ENCODE measurements around the gene SUN1.

GRCh38 chr7:919114-919442 is 86.8 kb downstream of the SUN1 start:
- TF ChIP-seq CTCF (conservative IDR thresholded peaks at IDR 0.05 in 1 of 2, IDR thresholded peaks at IDR 0.05 in 1 of 2; ENCODE audit: low read depth in 1 of 2, low read length in 2 of 2): no peak
- TF ChIP-seq EZH2 (IDR thresholded peaks at IDR 0.05; ENCODE audit: low read length, missing control alignments): no peak

Measured in fibroblast of lung (primary cell).